Eye (tissue), 1 donor: ENCODE data around the gene CNR2.
"Not testable (repeated sequence)": the region's sequence is repeated elsewhere in the genome, so short reads cannot be mapped to it uniquely, and the experiment has no call there.

Source experiments
- DNase-seq: peaks from one replicate; pipeline ENCODE4 v3.0.0-alpha.2; 2015

The CNR2 gene

DNA sequence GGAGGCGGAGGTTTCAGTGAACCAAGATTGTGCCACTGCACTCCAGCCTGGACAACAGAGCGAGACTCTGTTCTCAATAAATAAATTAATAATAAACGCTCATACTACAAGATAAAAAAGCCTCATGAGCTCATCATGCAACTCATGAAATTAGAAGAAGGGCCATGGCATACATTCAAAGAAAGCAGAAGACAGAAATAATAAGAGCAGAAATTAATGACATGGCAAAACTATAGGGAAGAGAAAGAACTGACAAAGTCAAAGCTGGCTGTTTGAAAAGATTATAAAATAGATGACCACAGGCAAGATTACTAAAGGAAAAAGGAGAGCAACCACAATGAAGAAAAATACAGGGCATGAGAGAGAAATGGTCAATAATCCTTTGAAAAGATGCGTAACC is 30.4 kb downstream of the CNR2 start:
- no peak for DNase-seq

DNA sequence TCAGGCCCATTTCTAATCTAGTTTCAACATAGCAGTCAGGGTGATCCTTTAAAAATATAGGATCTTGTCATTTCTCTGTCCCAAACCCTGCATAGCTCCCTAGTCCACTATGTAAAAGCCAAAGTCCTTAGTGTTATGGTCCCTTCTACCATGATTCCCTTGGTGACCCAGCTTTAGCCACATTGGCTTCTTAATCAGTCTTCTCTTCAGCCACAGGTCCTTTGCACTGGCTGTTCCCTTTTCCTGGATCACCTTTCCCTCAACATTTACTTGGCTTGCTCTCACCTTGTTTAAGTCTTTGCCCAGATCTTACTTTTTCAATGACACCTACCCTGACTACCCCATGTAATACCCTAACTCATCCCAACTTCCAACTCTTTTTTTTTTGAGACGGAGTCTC is 33.4 kb downstream of the CNR2 start:
- DNase-seq, result no peak

DNA sequence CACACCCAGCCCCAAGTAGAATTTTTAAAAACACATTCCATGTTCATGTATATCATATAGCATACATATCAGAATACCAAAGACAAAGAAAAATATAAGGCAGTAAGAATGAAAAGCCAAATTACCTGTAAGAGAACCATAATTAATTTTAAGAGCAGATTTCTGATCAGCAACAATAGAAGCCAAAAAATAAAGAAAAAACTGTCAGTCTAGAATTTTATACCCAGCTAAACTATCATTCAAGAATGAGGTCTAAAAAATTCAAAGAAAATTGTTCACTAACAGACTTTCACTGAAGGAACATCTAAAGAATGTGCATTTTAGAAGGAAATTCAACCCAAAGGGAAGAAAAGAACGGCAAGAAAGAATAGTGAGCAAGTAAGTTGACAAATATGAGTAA is 34.5 kb downstream of the CNR2 start:
- no peak for DNase-seq

DNA sequence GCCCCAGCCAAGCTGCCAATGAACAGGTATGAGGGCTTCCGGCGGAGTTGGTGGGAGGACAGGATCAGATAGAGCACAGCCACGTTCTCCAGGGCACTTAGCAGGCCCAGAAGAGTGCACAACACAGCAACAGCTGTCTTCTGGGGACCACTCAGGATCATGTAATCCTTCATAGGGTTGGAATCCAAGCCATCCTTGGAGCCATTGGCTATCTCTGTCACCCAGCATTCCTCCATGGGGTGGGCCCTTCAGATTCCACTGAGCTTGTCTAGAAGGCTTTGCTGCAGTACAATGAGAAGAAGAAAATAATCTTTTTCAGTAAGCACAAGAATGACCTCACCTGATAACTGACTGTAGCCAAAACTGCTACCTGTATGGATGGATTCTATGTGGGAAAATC is 37.8 kb downstream of the CNR2 start:
- no peak for DNase-seq

DNA sequence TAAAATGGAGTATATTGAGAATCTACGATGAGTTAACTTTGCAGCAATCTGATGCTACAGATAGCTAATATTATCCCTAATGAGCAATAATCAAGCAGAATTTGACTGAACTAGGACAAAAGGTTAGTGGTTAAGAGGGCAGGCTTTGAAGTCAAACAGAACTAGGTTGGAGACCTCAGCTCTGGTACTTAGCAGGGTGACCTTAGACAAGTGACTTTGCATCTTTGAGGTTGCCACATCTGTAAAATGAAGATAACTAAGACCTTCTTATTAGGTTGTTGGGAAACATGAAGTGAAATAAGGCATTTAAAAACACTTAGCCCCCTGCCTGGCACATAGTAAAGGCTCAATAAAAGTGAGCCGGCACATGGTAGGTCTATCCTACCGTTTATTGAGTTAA is 40.7 kb downstream of the CNR2 start:
- no peak for DNase-seq

DNA sequence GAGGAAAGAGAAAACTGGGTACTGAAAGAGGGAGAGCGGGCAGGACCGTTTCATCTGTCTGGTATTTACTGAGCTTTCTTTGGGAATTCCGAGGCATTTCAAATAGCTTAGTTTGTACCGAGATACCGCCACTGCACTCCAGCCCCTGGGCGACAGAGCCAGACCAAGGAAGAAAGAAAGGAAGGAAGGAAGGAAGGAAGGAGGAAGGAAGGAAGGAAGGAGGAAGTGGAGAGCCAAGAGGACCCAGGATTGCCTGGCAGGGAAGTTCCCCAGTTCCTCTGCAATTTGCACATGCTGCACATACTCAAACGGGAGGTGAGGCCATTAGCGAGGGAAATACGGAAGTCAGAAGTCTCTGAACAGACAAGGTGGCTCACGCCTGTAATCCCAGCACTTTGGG is 44.1 kb downstream of the CNR2 start:
- DNase-seq, result no peak

DNA sequence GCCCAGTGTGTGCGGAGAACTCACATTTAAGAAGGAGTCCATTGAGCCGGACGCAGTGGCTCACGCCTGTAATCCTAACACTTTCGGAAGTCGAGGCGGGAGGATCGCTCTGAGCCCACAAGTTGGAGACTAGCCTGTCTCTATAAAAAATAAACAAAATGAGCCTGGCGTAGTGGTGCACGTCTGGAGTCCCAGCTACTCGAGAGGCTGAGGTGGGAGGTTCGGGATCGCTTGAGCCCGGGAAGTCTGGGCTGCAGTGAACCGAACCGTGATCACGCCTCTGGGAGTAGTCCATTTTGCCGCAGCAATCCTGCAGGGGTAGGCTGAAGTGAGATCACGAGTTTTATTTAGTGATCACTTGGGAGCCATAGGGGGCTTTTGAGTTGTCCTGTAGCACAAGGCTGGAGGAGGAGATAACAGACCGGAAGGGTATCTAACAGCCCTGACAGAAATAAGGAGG is 44.6 kb downstream of the CNR2 start:
- DNase-seq, result no peak

DNA sequence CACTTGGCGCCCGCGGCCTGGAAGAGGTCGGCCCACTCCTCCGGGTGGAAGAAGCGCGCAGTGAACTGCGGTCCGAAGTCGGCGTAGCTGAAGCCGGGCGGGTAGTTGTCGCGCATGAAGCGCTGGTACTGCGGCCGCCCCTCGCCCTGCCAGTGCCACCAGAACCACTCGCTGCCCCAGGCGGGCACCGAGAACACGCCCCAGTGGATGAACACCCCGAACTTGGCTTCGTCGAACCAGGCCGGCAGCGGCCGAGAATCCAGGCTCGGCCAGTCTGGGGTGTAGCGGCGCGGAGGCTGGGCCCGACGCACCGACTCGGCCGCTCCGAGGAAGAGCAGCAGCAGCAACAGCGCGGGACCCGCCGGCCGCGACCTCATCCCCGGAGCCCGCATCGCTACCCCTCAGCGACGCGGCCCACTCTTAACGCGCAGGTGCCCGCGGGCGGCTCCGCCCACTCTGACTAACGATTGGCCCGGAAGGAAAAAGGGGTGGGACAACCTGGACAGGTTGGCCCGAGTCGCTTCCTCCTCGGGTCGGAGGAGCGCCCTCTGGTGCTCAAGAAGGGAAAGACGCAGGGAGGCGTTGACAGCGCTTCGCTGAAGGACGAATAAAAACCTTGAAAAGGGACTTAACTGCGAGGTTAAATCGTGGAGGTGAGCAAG is 45.1 kb downstream of the CNR2 start, which contains the start of gene FUCA1:
Gene FUCA1, minus strand, starts transcription at position 396 of the 662 bp plus-strand sequence. Its CDS starts 4 bp downstream, at position 392.
- DNase-seq, result peak; percentile 97

DNA sequence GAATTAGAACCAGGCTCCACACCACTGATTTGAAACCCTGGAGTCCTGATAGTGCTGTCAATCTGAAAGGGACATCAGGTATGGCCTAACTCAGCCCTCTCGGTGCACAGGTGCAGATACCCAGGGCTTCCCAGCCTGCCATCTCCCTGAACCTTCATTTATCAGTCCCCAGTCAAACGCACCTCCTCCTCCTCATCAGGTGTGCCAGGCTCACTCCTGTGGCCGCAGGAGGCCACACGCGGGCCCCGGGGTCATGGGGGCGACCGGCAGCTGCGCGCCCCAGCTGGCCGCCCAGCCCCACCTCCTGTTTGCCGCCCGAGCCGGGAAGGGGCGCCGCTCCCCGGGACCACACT is 45.6 kb downstream of the CNR2 start:
- no peak for DNase-seq

DNA sequence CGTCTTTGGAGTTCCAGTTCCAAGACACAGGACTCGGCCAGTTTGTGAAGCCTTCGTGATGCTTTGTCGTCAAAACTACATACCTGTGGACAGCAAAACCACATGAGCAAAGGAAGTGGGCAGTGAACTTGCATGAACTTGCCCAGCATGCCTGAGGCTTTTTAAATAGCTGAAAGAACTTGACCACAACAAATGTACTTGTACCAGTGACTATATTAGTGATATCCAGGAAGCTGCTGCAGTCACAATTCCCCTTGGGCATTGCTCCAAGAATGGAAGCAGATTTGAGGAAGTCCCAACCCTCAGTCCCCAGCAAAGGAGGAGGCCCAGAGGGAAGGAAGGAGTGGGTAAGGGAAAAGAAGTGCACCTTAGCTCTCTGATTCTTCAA is 47.6 kb downstream of the CNR2 start:
- no peak for DNase-seq

DNA sequence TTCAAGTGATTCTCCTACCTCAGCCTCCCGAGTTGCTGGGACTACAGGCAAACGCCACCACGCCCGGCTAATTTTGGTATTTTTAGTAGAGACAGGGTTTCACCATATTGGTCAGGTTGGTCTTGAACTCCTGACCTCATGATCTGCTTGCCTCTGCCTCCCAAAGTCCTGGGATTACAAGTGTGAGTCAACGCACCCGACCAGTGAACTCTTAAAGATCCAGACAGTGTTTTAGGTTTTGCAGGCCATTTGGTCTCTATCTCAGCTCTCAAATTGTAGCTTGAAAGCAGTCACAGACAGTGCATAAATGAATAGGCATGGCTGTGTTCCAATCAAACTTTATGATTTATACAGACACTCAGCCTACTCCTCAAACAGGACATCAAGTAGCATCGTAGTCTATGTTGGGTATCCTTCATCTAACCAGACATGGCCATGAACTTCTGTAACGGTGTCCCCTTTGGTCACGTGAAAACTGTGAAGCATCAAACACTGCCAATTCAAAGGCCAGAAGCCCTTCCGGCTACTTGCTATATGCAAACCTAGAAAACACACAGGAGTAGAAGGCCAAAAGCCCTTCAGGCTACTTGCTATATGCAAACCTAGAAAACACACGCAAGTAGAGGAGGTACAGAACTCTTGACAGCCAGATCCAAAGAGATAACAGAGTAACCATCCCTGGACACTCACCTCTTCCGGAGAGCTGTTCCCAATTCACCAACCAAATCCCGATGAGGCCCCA is 48.2 kb downstream of the CNR2 start:
- no peak for DNase-seq

DNA sequence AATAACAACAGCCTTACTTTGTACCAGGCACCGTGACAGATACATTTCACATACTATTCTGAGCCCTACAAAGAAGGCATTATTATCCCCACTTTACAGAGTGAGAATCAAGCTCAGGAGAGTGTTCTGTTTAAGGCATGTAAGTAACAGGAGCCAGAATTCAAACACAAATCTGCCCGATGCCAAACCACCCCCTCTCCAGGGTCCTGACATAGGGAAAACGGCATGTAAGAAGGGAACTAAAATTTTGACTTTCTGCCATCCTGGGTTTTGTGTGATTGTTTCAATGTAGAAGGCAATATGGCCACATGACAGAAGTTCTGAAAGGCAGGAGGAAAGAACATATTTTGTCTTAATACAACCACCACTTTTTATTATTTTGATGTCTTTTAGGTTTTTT is 50.5 kb downstream of the CNR2 start:
- DNase-seq, result no peak

DNA sequence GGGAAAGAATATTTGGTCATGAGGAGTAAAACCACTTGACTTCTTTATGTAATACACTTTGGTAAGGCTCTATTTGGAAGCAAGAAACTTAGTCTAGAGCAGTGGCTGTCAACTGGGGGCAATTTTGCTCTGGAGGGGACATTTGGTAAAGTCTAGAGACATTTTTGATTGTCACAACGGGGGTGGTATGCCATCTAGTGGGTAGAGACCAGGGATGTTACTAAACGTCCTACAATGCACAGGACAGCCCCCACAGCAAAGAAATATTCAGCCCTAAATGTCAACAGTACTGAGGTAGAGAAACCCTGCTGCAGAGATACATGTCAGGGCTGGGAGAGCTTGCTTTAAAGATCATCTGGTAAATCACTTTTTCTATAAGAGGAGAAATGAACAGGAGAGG is 58.6 kb downstream of the CNR2 start:
- no peak for DNase-seq

DNA sequence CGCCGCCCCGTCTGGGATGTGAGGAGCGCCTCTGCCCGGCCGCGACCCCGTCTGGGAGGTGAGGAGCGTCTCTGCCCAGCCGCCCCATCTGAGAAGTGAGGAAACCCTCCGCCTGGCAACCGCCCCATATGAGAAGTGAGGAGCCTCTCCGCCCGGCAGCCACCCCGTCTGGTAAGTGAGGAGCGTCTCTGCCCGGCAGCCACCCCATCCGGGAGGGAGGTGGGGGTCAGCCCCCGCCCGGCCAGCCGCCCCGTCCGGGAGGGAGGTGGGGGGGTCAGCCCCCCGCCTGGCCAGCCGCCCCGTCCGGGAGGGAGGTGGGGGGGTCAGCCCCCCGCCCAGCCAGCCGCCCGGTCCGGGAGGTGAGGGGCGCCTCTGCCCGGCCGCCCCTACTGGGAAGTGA is 60.0 kb downstream of the CNR2 start:
- not testable (repeated sequence) for DNase-seq

DNA sequence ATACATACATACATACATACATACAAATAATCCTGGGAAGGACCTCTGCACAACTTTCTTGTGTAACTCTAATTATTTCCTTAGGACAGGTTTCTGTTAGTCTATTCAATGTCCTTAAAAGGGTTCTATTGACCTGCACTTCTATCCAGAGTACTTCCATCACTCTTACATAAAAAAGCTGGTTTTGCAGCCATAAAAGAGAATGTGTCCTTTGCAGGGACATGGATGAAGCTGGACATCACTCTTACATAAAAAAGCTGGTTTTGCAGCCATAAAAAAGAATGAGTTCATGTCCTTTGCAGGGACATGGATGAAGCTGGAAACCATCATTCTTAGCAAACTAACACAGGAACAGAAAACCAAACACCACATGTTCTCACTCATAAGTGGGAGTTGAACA is 61.8 kb downstream of the CNR2 start:
- not testable (repeated sequence) for DNase-seq

DNA sequence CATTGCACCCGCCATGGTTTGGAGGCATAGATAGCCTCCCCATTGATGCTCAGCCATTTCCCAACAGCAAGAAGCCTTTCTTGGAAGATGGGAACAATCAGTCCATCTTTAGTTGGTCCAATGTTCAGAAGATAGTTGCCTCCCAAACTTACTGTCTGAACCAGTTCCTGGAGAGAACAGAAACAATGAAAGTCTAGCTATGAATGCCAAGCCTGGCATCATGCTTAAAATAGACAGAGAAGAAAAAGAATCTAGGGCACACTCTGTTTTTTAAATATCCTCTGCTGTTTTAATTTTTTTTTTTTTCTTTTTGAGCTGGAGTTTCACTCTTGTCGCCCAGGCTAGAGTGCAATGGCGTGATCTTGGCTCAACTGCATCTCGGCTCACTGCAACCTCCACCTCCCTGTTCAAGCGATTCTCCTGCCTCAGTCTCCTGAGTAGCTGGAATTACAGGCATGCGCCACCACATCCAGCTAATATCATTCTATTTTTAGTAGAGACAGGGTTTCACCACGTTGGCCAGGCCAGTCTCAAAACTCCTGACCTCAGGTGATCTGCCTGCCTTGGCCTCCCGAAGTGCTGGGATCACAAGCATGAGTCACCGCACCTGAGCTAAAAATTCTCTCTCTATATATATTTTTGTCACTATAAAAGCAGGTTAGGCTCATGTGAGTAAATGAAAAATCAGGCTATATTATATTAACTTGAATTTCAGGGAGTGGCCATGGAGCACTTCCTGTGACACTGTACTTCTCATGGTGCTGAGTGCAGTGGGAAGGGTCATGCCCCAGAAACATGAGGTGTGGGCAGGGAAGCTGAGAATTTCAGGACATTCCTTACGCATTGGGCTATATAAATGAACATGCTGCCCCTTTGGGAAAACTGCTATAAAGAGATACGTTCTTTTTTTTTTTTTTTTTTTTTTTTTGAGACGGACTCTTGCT is 64.2 kb downstream of the CNR2 start:
- no peak for DNase-seq

DNA sequence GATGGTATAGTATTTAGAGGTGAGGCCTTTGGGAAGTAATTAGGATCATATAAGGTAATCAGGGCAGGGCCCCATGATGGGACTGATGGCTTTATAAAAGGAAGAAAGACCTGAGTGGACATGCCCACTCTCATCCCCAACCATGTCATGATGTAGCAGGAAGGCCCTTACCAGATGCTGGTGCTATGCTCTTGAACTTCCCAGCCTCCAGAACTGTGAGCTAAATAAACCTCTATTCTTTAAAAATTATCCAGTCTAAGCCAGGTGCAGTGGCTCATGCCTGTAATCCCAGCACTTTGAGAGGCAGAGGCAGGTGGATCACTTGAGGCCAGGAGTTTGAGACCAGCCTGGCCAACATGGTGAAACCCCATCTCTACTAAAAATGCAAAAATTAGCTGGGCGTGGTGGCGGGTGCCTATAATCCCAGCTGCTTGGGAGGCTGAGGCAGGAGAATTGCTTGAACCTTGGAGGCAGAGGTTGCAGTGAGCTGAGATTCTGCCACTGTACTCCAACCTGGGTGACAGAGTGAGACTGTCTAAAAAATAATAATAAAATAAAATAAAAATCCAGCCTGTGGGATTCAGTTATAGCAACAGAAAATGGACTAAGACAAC is 65.6 kb downstream of the CNR2 start:
- DNase-seq, result not testable (repeated sequence)

DNA sequence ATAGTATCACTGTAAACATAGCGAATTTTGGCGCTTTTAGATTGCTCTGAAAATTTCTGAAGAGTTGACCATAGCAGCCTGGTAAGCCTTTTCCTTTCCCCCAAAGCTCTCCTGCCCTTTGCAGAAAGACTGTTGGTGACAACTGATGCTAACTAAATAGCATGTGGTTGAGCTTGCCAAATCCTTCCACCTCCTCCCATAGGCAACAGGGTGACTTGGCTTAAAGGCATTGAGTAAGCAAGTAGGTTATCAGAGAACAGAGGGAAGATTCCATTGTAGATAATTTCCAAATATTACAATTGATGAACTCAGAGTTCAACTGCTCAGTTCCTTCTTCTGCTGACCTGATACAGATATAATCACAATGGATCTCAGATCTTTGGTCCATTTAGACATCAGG is 68.0 kb downstream of the CNR2 start:
- no peak for DNase-seq

DNA sequence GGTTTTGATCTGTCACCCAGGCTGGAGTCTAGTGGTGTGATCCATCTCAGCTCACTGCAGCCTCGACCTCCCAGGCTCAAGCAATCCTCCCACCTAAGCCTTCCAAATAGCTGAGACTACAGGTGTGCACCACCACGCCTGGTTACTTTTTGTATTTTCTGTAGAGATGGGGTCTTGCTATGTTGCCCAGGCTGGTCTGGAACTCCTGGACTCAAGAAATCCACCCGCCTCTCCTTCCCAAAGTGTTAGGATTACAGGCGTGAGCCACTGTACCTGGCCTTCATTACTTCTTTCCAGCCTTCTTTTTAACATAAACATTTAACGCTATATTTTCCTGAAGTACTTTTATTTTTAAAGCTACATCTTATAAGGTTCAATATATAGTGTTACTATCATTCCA is 69.5 kb downstream of the CNR2 start:
- no peak for DNase-seq

DNA sequence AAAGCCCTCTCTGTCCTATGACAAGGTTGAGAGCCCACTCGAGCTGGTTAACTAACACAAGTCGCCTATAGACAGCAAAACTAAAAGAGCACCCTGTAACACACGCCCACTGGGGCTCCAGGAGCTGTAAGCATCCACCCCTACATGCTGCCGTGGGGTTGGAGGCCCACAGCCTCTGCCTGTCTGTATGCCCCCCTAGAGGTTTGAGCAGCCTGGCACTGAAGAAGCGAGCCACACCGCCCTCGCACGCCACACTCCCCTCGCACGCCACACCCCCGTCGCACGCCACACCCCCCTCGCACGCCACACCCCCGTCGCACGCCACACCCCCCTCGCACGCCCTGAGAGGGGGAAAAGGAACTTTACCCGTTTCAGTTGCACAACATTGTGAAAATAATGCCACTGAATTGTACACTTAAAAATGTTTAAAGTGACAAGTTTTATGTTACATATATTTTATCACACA is 74.7 kb downstream of the CNR2 start:
- DNase-seq, result peak; percentile 60

DNA sequence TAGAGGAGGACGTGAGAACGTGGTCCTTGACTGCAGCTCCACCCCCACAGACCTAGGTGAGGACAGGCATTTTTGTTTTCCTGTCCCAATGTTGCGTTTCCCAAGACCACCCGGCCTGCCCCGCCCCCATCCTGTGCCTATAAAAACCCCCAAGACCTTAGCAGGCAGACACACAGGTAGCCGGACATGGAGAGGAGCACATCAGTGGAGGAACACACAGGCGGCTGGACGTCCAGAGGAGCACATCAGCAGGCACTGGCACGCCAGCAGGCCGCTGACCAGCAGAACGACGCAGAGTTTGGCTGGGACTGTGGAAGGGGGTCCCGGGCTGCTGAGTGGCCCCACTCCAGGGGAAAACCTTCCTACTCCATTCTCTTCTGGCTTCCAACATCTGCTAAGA is 75.3 kb downstream of the CNR2 start:
- no peak for DNase-seq

DNA sequence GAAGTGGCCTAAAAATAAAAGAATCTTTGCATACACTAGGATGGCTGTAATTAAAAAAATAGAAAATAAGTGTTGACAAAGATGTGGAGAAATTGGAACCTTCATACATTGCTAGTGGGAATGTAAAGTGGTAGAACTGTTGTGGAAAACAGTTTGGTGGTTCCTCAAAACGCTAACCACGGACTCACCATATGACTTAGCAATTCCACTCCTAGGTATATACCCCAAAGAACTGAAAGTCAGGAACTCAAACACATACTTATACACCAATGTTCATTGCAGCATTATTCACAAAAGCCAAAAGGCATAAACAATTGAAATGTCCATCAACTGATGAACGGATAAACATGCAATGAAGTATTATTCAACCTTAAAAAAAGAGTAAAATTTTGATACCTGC is 77.1 kb downstream of the CNR2 start:
- no peak for DNase-seq

DNA sequence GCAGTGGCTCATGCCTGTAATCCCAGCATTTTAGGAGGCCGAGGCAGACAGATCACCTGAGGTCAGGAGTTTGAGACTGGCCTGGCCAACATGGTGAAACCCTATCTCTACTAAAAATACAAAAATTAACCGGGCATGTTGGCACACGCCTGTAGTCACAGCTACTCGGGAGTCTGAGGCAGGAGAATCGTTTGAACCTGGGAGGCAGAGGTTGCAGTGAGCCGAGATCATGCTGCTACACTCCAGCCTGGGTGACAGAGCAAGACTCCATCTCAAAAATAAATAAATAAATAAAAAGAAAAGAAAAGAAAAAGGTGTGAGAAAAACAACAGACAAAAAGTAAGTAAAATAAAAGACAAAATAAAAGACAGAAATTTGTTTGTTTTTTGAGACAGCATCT is 79.0 kb downstream of the CNR2 start:
- not testable (repeated sequence) for DNase-seq
